ENCODE measurements around the gene TRIAP1. TPM values are rescaled to one million over a fixed set of nuclear protein-coding genes. Genes with fewer than 3 reads are reported as not detected.
A peak's percentile ranks its signal among the peaks of the same experiment; 100 is the strongest.

TRIAP1 gene
- polyA plus RNA-seq, 4 donors: 29.5 to 36.6 (median 34.3) TPM

DNA sequence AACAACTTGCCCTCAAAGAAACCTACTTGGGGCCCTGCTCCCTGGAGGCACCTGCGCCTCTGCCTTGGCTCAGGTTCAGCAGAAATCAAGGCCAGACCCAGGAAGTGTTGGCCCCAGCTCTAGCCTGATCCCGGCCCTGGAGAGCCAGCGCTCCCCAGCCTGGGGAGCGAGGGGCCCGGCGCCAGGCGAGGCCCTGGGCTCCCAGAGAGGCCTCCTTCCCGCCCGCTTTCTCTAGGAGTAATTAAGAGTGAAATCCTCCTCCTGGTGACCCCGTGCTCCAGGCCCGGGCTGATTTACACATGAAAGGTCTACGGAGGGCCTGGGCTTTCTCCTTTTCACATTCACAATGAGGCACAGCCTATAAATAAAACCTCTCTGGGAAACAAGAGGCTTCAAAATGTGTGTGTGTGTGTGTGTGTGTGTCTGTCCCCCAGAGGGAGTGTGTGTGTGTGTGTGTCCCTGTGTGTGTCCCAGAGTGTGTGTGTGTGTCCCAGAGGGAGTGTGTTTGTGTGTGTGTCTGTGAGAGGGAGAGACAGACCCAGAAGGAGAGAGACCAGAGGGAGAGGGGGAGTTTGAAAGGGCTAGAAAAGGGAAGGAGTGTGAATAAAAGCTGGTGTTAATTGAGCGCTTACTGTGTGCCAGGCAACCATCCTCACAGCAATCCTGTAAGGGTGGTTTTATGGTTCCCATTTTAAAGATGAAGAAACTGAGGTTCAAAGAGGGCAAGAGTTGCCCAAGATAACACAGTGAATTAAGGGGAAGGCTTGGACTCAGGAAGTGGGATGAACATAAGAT lies 32.1 kb downstream of the TRIAP1 start:
- Histone ChIP-seq H3K36me3 (ENCODE audit: control insufficient read depth in 3 of 3, insufficient read depth in 2 of 3, low read depth in 1 of 3, low read length in 3 of 3) (no peaks in the 10 kb centered on the region), H3K27me3 (ENCODE audit: control insufficient read depth in 3 of 3, insufficient read depth in 3 of 3, low read length in 3 of 3) (no peaks in the 10 kb centered on the region), H3K27ac (ENCODE audit: low read depth in 1 of 3, low read length in 2 of 3) (peak overlapping the region in 2 of 3 donors; percentile 27 to 29), H3K9me3 (ENCODE audit: control insufficient read depth in 2 of 2, insufficient read depth in 1 of 2, low read depth in 1 of 2, low read length in 1 of 2) (no peaks in the 10 kb centered on the region), H3K4me3 (ENCODE audit: low read depth in 1 of 3, low read length in 3 of 3) (no peak overlapping the region), H3K4me1 (ENCODE audit: control insufficient read depth in 3 of 3, insufficient read depth in 2 of 3, low read depth in 1 of 3, low read length in 2 of 3) (peaks cover 0 to 12% (median 0%) of the 10 kb centered on the region in 3 donors)
- DNase-seq (peak; percentile 60 to 71), FAIRE-seq (no peak)
- 17 to 42% (median 26%) methylated on average over 13 of the region's 13 CpGs for WGBS, 3 donors

DNA sequence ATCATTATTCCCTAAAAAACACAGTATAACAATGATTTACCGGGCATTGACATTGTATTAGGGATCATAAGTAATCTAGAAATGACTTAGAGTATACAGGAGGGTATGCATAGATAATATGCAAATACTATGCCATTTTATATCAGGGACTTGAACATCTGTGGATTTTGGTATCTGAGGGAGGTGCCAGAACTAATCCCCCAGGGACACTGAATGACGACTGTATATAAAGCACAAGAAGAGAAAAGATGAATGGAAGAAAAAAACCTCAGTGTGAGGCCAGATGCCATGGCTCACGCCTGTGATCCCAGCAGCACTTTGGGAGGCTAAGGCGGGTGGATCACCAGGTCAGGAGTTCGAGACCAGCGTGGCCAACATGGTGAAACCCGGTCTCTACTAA lies 33.8 kb downstream of the TRIAP1 start:
- H3K4me1 ChIP-seq (ENCODE audit: control insufficient read depth in 3 of 3, insufficient read depth in 2 of 3, low read depth in 1 of 3, low read length in 2 of 3): peaks cover 0 to 12% (median 0%) of the 10 kb centered on the region in 3 donors
- FAIRE-seq (no peak), DNase-seq (no peak)
- H3K36me3 ChIP-seq (ENCODE audit: control insufficient read depth in 3 of 3, insufficient read depth in 2 of 3, low read depth in 1 of 3, low read length in 3 of 3): no peaks in the 10 kb centered on the region
- no peak overlapping the region for H3K4me3 ChIP-seq (ENCODE audit: low read depth in 1 of 3, low read length in 3 of 3)
- H3K27ac ChIP-seq (ENCODE audit: low read depth in 1 of 3, low read length in 2 of 3): no peak overlapping the region
- H3K27me3 ChIP-seq (ENCODE audit: control insufficient read depth in 3 of 3, insufficient read depth in 3 of 3, low read length in 3 of 3): no peaks in the 10 kb centered on the region
- 83 to 87% (median 86%) methylated on average over 7 of the region's 7 CpGs for WGBS, 3 donors
- H3K9me3 ChIP-seq (ENCODE audit: control insufficient read depth in 2 of 2, insufficient read depth in 1 of 2, low read depth in 1 of 2, low read length in 1 of 2): no peaks in the 10 kb centered on the region

DNA sequence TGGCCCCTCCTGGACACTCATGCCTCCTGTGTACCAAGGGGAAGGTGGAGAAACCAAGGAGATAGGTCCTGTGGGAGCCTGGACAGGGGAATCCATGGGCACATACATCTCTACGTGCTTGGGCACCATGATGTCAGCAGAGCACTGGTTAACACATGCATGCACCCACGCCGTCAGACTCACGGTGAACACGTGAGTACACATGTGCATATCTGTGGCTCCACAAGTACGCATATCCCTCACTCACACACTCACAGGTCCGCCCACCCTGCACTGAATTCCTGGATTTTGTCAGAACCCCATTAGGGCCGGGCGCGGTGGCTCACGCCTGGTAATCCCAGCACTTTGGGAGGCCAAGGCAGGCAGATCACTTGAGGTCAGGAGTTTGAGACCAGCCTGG lies 37.4 kb downstream of the TRIAP1 start:
- FAIRE-seq (no peak), DNase-seq (no peak)
- no peaks in the 10 kb centered on the region for H3K9me3 ChIP-seq (ENCODE audit: control insufficient read depth in 2 of 2, insufficient read depth in 1 of 2, low read depth in 1 of 2, low read length in 1 of 2)
- H3K27ac ChIP-seq (ENCODE audit: low read depth in 1 of 3, low read length in 2 of 3): no peak overlapping the region
- H3K4me1 ChIP-seq (ENCODE audit: control insufficient read depth in 3 of 3, insufficient read depth in 2 of 3, low read depth in 1 of 3, low read length in 2 of 3): peaks cover 0 to 6% (median 0%) of the 10 kb centered on the region in 3 donors
- H3K36me3 ChIP-seq (ENCODE audit: control insufficient read depth in 3 of 3, insufficient read depth in 2 of 3, low read depth in 1 of 3, low read length in 3 of 3): no peaks in the 10 kb centered on the region
- H3K27me3 ChIP-seq (ENCODE audit: control insufficient read depth in 3 of 3, insufficient read depth in 3 of 3, low read length in 3 of 3): no peaks in the 10 kb centered on the region
- WGBS, 3 donors: 94 to 98% (median 96%) methylated on average over 11 of the region's 11 CpGs
- no peak overlapping the region for H3K4me3 ChIP-seq (ENCODE audit: low read depth in 1 of 3, low read length in 3 of 3)

DNA sequence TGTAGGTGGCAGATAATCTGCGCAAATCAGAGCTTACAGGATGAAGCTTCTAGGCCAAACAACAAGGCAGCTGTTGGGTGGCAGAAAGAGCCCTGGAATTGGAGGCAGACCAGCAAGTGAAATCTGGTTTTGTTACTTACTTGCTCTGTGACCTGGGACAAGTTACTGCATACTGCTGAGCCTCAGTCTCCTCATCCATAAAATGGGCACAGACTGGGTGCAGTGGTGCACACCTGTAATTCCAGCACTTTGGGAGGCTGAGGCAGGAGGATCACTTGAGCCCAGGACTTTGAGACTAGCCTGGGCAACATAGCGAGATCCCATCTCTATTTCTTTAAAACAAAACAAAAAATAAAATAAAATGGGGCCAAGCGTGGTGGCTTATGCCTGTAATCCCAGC lies 39.6 kb downstream of the TRIAP1 start:
- no peak for FAIRE-seq
- WGBS, 3 donors: 94 to 96% (median 94%) methylated on average over 3 of the region's 3 CpGs

DNA sequence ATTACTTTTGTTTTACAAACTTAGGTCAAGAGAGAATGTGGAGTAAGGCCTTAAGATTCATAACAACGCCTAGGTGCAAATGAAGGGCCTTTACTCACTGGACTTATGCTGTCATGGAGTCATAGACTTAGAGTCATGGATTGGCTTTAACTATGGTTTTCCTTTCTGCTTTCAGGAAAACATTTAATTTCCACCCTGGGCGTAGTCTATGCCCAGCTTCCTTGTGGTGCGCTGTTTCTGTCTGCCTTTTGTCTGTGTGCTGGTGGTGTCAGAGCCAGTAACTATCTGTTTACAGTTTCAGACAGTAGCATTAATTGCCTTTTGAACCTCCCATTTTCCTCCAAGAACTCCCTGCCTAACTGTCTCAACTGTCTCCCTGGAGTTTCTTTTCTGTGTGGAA lies 40.1 kb downstream of the TRIAP1 start:
- Histone ChIP-seq H3K27me3 (ENCODE audit: control insufficient read depth in 3 of 3, insufficient read depth in 3 of 3, low read length in 3 of 3) (peaks cover 0 to 2% (median 0%) of the 10 kb centered on the region in 3 donors), H3K4me1 (ENCODE audit: control insufficient read depth in 3 of 3, insufficient read depth in 2 of 3, low read depth in 1 of 3, low read length in 2 of 3) (no peaks in the 10 kb centered on the region), H3K36me3 (ENCODE audit: control insufficient read depth in 3 of 3, insufficient read depth in 2 of 3, low read depth in 1 of 3, low read length in 3 of 3) (no peaks in the 10 kb centered on the region), H3K4me3 (ENCODE audit: low read depth in 1 of 3, low read length in 3 of 3) (no peak overlapping the region), H3K9me3 (ENCODE audit: control insufficient read depth in 2 of 2, insufficient read depth in 1 of 2, low read depth in 1 of 2, low read length in 1 of 2) (no peaks in the 10 kb centered on the region), H3K27ac (ENCODE audit: low read depth in 1 of 3, low read length in 2 of 3) (no peak overlapping the region)
- DNase-seq (no peak), FAIRE-seq (no peak)
- 63 to 85% (median 81%) methylated on average over 3 of the region's 3 CpGs for WGBS, 3 donors

More for the DNA sequence above, 39.6 kb downstream of the TRIAP1 start:
- H3K4me1 ChIP-seq (ENCODE audit: control insufficient read depth in 3 of 3, insufficient read depth in 2 of 3, low read depth in 1 of 3, low read length in 2 of 3): no peaks in the 10 kb centered on the region
- peaks cover 0 to 2% (median 0%) of the 10 kb centered on the region in 3 donors for H3K27me3 ChIP-seq (ENCODE audit: control insufficient read depth in 3 of 3, insufficient read depth in 3 of 3, low read length in 3 of 3)
- no peak overlapping the region for H3K4me3 ChIP-seq (ENCODE audit: low read depth in 1 of 3, low read length in 3 of 3)
- DNase-seq: no peak
- H3K9me3 ChIP-seq (ENCODE audit: control insufficient read depth in 2 of 2, insufficient read depth in 1 of 2, low read depth in 1 of 2, low read length in 1 of 2): no peaks in the 10 kb centered on the region
- no peak overlapping the region for H3K27ac ChIP-seq (ENCODE audit: low read depth in 1 of 3, low read length in 2 of 3)
- no peaks in the 10 kb centered on the region for H3K36me3 ChIP-seq (ENCODE audit: control insufficient read depth in 3 of 3, insufficient read depth in 2 of 3, low read depth in 1 of 3, low read length in 3 of 3)

DNA sequence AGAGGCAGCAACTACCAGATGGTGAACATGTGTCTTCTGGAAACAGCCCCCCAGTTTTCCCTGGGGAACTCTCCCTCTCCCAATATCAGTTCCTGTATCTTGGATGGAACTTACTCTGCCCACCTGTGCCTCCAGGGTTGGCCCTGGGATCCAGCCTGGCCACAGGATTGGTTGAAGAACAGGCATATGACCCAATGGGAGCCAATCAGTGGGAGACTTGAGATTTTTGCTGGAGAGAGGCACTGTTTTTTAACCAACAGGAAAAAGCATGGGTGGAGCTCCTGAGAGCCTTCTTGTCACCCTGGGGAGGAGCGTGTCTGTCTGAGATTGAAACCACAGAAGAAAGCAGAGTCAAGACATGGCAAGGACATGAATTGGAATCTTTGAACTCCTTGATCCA lies 41.9 kb downstream of the TRIAP1 start:
- Histone ChIP-seq H3K27ac (ENCODE audit: low read depth in 1 of 3, low read length in 2 of 3) (no peak overlapping the region), H3K4me3 (ENCODE audit: low read depth in 1 of 3, low read length in 3 of 3) (no peak overlapping the region), H3K4me1 (ENCODE audit: control insufficient read depth in 3 of 3, insufficient read depth in 2 of 3, low read depth in 1 of 3, low read length in 2 of 3) (no peaks in the 10 kb centered on the region), H3K36me3 (ENCODE audit: control insufficient read depth in 3 of 3, insufficient read depth in 2 of 3, low read depth in 1 of 3, low read length in 3 of 3) (no peaks in the 10 kb centered on the region), H3K9me3 (ENCODE audit: control insufficient read depth in 2 of 2, insufficient read depth in 1 of 2, low read depth in 1 of 2, low read length in 1 of 2) (no peaks in the 10 kb centered on the region), H3K27me3 (ENCODE audit: control insufficient read depth in 3 of 3, insufficient read depth in 3 of 3, low read length in 3 of 3) (peaks cover 0 to 4% (median 0%) of the 10 kb centered on the region in 3 donors)
- no peak for DNase-seq
- FAIRE-seq: no peak
- 66 to 100% (median 80%) methylated on average over 1 of the region's 1 CpG for WGBS, 3 donors

DNA sequence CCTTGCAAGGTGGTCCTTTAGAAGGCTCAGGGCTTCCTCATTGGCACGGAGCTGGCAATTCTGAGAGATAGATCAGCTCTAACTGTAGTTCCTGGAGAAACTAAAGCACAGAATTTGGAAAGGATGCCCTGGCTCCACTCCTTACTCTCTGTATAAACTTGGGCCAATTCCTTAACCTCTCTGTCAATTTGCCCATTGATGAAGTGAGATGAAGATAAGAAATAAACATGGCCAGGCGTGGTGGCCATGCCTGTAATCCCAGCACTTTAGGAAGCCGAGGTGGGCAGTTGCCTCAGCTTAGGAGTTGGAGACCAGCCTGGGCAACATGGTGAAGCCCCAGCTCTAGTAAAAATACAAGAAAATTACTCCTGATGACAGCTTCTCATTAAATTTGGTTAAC lies 42.3 kb downstream of the TRIAP1 start:
- Histone ChIP-seq H3K27ac (ENCODE audit: low read depth in 1 of 3, low read length in 2 of 3) (no peak overlapping the region), H3K36me3 (ENCODE audit: control insufficient read depth in 3 of 3, insufficient read depth in 2 of 3, low read depth in 1 of 3, low read length in 3 of 3) (no peaks in the 10 kb centered on the region), H3K4me1 (ENCODE audit: control insufficient read depth in 3 of 3, insufficient read depth in 2 of 3, low read depth in 1 of 3, low read length in 2 of 3) (no peaks in the 10 kb centered on the region), H3K9me3 (ENCODE audit: control insufficient read depth in 2 of 2, insufficient read depth in 1 of 2, low read depth in 1 of 2, low read length in 1 of 2) (no peaks in the 10 kb centered on the region), H3K4me3 (ENCODE audit: low read depth in 1 of 3, low read length in 3 of 3) (no peak overlapping the region), H3K27me3 (ENCODE audit: control insufficient read depth in 3 of 3, insufficient read depth in 3 of 3, low read length in 3 of 3) (peaks cover 0 to 4% (median 0%) of the 10 kb centered on the region in 3 donors)
- WGBS, 3 donors: 75 to 80% (median 76%) methylated on average over 3 of the region's 3 CpGs
- no peak for FAIRE-seq
- no peak for DNase-seq

DNA sequence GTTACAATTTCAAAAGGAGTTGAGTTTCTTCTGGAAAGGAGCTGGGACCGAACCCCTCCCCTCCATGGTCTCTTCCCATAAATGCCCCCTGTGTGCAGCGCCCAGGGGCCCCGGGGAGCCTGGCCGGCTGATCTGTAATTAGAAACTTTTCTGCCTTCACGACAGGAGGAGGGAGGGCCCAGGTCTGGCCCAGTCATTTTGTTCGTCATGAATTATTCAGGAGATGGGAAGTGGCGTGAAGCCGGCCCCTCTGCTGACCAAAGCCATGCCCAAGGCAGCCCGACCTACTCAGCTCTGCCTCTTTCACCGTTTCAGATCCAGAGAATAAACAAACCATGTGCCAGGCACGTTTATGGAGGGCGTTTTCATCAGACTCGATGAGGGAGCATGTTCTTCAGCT lies 44.0 kb downstream of the TRIAP1 start:
- Histone ChIP-seq H3K27ac (ENCODE audit: low read depth in 1 of 3, low read length in 2 of 3) (no peak overlapping the region), H3K9me3 (ENCODE audit: control insufficient read depth in 2 of 2, insufficient read depth in 1 of 2, low read depth in 1 of 2, low read length in 1 of 2) (no peaks in the 10 kb centered on the region), H3K27me3 (ENCODE audit: control insufficient read depth in 3 of 3, insufficient read depth in 3 of 3, low read length in 3 of 3) (peaks cover 0 to 6% (median 4%) of the 10 kb centered on the region in 3 donors), H3K36me3 (ENCODE audit: control insufficient read depth in 3 of 3, insufficient read depth in 2 of 3, low read depth in 1 of 3, low read length in 3 of 3) (no peaks in the 10 kb centered on the region), H3K4me1 (ENCODE audit: control insufficient read depth in 3 of 3, insufficient read depth in 2 of 3, low read depth in 1 of 3, low read length in 2 of 3) (peaks cover 0 to 4% (median 0%) of the 10 kb centered on the region in 3 donors), H3K4me3 (ENCODE audit: low read depth in 1 of 3, low read length in 3 of 3) (no peak overlapping the region)
- FAIRE-seq: no peak
- DNase-seq: no peak
- 40 to 57% (median 52%) methylated on average over 13 of the region's 13 CpGs for WGBS, 3 donors

Data from small intestine (tissue), 7 donors.